ENCODE data around the gene AFP. TPM values are rescaled to one million over a fixed set of nuclear protein-coding genes. Genes with fewer than 3 reads are reported as not detected.

AFP gene
- total RNA-seq (2022; extraction: Qiagen RNA extraction) = 1.5 to 4.3 TPM (median 2.3 TPM) in 5 replicates

DNA sequence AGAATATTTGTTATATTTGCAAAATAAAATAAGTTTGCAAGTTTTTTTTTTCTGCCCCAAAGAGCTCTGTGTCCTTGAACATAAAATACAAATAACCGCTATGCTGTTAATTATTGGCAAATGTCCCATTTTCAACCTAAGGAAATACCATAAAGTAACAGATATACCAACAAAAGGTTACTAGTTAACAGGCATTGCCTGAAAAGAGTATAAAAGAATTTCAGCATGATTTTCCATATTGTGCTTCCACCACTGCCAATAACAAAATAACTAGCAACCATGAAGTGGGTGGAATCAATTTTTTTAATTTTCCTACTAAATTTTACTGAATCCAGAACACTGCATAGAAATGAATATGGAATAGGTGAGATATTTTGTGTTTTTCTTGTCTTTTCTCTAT, at the start of gene AFP:
Gene AFP, plus strand, starts transcription at position 238 of the 400 bp plus-strand sequence. Its CDS starts 42 bp downstream, at position 280.

GRCh38 chr4:73404042-73404441, 32.0 kb upstream of the AFP start, which contains the start of gene ALB:
Gene ALB (plus strand): TSS chr4:73404287. CDS start chr4:73404328, 41 bp downstream.

GRCh38 chr4:73481358-73481757, 45.3 kb downstream of the AFP start, which contains the start of gene AFM:
Gene AFM (plus strand): TSS chr4:73481745. CDS start chr4:73481776, 31 bp downstream.

Other genes starting within 250 kb of the AFP start
- gene ANKRD17, start 177.4 kb upstream of the AFP start, total RNA-seq (2022; extraction: Qiagen RNA extraction) = 19.1 to 29.7 TPM (median 21.0 TPM) in 5 replicates
- 1.7 to 2.3 TPM in 2 of 5 replicates, not detected in the others for gene ALB, start 31.9 kb upstream of the AFP start, total RNA-seq (2022; extraction: Qiagen RNA extraction)
- gene AFM, start 45.5 kb downstream of the AFP start, total RNA-seq (2022; extraction: Qiagen RNA extraction) = not detected in 5 replicates
- 0.75 to 1.0 TPM (median 0.85 TPM) in 5 replicates for gene RASSF6, start 184.2 kb downstream of the AFP start, total RNA-seq (2022; extraction: Qiagen RNA extraction)

Data from A549 treated with Hydrocortisone at 1 μM for 4 hours (cell line).